Omental fat pad (tissue), 4 donors: ENCODE data around the gene ARL13A. TPM values are rescaled to one million over a fixed set of nuclear protein-coding genes. Genes with fewer than 3 reads are reported as not detected.

Experiments
- ATAC-seq: fragments of 150-250 bp; one replicate; pipeline ENCODE4 v1.9.1; 2016; ENCODE audit warnings: mild to moderate bottlenecking, moderate library complexity; ENCODE audit not compliant: low FRiP score
- DNase-seq: peaks from one replicate; pipeline ENCODE4 v3.0.0-alpha.2; 2019; ENCODE audit warnings: low spot score
- CTCF ChIP-seq, 3 donors: fragments of 450-650 bp; IDR thresholded peaks; one replicate each; pipeline ENCODE4 v1.5.1; 2016 to 2017; ENCODE audit warnings: antibody characterized with exemption in 3 of 3, mild to moderate bottlenecking in 3 of 3, moderate library complexity in 2 of 3
- total RNA-seq, 4 donors: library from RNA; depleted of rRNA; stranded (reverse); fragments of >200 nt; gene quantifications; one replicate each; pipeline ENCODE4 v1.1.0, GENCODE V29; 2016

The ARL13A gene
- total RNA-seq, 4 donors from 2014 or later: not detected

- TF ChIP-seq CTCF (IDR thresholded peaks at IDR 0.05): no peak
- ATAC-seq (no peak), DNase-seq (no peak)
Measured at GRCh38 chrX:100935767-100936166, 33.7 kb upstream of the ARL13A start.

- ATAC-seq: no peak
- TF ChIP-seq CTCF (IDR thresholded peaks at IDR 0.05): no peak
- DNase-seq: no peak
Measured at GRCh38 chrX:100939333-100939732, 30.2 kb upstream of the ARL13A start.

GRCh38 chrX:100944601-100945000 lies 24.9 kb upstream of the ARL13A start:
- no peak for ATAC-seq
- no peak for TF ChIP-seq CTCF (IDR thresholded peaks at IDR 0.05)
- no peak for DNase-seq

- no peak for TF ChIP-seq CTCF (IDR thresholded peaks at IDR 0.05)
- no peak for DNase-seq
- ATAC-seq: no peak
Measured at GRCh38 chrX:100946299-100946927, 23.1 kb upstream of the ARL13A start.

- no peak for TF ChIP-seq CTCF (IDR thresholded peaks at IDR 0.05)
- ATAC-seq (no peak), DNase-seq (no peak)
Measured at GRCh38 chrX:100948557-100948956, 21.0 kb upstream of the ARL13A start.

- no peak for ATAC-seq
- no peak for DNase-seq
- TF ChIP-seq CTCF (IDR thresholded peaks at IDR 0.05): no peak
Measured at GRCh38 chrX:100962811-100963210, 6.7 kb upstream of the ARL13A start.

GRCh38 chrX:100964362-100964761 lies 5.1 kb upstream of the ARL13A start:
- DNase-seq: no peak
- no peak for TF ChIP-seq CTCF (IDR thresholded peaks at IDR 0.05)
- no peak for ATAC-seq
